Upper lobe of right lung (tissue), 1 donor: ENCODE data around the gene SND1. TPM values are rescaled to one million over a fixed set of nuclear protein-coding genes. Genes with fewer than 3 reads are reported as not detected.

Experiments
- ATAC-seq: fragments of 200-7000 bp; cut with Tn5 transposase; one replicate; pipeline ENCODE4 v1.9.1; 2020; ENCODE audit warnings: mild to moderate bottlenecking, moderate library complexity
- DNase-seq: peaks from one replicate; pipeline ENCODE4 v3.0.0-alpha.2; 2020
- H3K27ac ChIP-seq: fragments of 200-600 bp; one replicate; pipeline ENCODE4 v1.8.0; 2022
- H3K27me3 ChIP-seq: fragments of 200-600 bp; one replicate; pipeline ENCODE4 v1.8.0; 2022; ENCODE audit warnings: mild to moderate bottlenecking
- H3K36me3 ChIP-seq: fragments of 200-600 bp; one replicate; pipeline ENCODE4 v1.8.0; 2022
- H3K4me1 ChIP-seq: fragments of 200-600 bp; one replicate; pipeline ENCODE4 v1.8.0; 2022
- H3K4me3 ChIP-seq: fragments of 200-600 bp; one replicate; pipeline ENCODE4 v1.8.0; 2022; ENCODE audit warnings: mild to moderate bottlenecking
- H3K9me3 ChIP-seq: fragments of 200-600 bp; one replicate; pipeline ENCODE4 v1.8.0; 2022
- CTCF ChIP-seq: fragments of 200-600 bp; IDR thresholded peaks from one replicate; pipeline ENCODE4 v1.8.0; 2022; ENCODE audit warnings: antibody characterized with exemption
- intact Hi-C: fragments of 100-400 bp; cut with DNase I; formaldehyde crosslinking; loops from one replicate; pipeline ENCODE4 v1.11.0; 2022
- total RNA-seq: library from RNA; stranded (reverse); fragmentation: NEBNext Ultra II Directional; extraction: Animal tissue kit (Norgen Biotek cat#: 25700); gene quantifications from one replicate; pipeline ENCODE4 v1.2.1, GENCODE V29; 2021
- donor health status: DM: no; HTN: yes; CAD: no; lungs with severe emphysema.

Gene SND1
- total RNA-seq, 1 donor from 2014 or later: 150 TPM

GRCh38 chr7:127628445-127628844 is 23.5 kb upstream of the SND1 start:
- no peak overlapping the region for H3K27ac ChIP-seq
- intact Hi-C loops: no loop called here
- no peaks in the 10 kb centered on the region for H3K9me3 ChIP-seq
- no peak for TF ChIP-seq CTCF
- ATAC-seq (no peak), DNase-seq (no peak)
- no peaks in the 10 kb centered on the region for H3K4me1 ChIP-seq
- no peaks in the 10 kb centered on the region for H3K36me3 ChIP-seq
- H3K4me3 ChIP-seq: no peak overlapping the region
- H3K27me3 ChIP-seq: peaks cover 6% of the 10 kb centered on the region

DNA sequence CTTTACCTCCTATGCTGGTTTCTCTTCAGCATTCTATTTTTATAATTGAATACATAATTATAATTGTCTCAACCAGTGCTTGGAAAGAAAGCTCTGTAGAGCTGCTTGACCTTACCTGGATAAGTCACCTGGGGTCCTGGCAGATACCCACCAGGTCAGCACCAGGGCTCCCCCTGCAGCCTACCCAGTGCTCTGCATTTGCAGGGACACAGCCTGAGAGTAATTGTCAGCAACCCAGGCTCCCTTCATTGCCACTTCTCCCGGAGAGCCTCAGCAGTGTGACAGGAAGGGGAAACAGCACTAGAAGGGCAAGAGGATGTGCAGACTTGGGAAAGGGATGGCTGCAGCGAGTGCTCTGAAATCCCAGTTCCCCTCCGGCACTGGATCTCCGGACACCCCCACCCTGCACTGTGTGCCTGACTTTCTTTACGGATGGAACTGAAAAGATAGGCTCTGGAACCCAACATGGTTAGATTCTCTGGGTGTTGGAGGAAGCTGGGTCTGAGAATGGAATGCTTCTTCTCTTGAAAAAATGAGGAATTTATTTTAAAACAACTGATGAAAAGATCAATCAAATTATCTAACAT is 22.6 kb upstream of the SND1 start:
- peaks cover 6% of the 10 kb centered on the region for H3K27me3 ChIP-seq
- H3K4me1 ChIP-seq: no peaks in the 10 kb centered on the region
- no peak overlapping the region for H3K27ac ChIP-seq
- no peaks in the 10 kb centered on the region for H3K9me3 ChIP-seq
- ATAC-seq (peak; percentile 84), DNase-seq (no peak)
- peak; percentile 46 for TF ChIP-seq CTCF
- intact Hi-C loops: no loop called here
- H3K36me3 ChIP-seq: no peaks in the 10 kb centered on the region
- no peak overlapping the region for H3K4me3 ChIP-seq

DNA sequence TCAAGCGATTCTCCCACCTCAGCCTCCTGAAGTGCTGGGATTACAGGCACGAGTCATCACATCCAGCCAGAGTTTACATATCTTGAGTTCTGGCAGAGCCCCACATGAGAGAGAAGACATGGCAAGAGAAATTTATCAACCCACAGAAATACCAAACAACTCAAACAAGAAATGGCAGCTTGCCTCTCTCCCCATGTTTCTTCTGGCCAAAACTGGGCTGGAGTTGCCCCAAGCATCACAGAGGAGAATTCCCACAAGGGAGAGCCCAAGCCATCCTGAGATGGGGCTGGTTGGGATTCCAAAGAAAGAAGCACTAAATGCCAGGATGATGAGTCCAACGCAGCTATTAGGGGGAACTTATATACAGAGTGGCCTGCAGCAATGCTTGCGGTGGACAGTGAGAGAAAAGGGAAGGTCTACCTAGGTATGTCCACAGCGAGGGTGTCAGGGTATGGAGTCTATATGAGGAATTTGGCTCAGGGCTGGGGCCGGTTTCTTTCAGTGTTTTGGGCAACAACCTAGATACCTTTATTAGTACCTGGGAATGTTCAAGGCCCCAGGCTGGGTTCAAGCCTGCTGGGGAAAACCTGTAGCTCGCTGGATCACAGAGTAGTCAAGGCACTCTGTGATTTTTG is 19.6 kb upstream of the SND1 start:
- H3K9me3 ChIP-seq: no peaks in the 10 kb centered on the region
- H3K4me1 ChIP-seq: no peaks in the 10 kb centered on the region
- no peaks in the 10 kb centered on the region for H3K36me3 ChIP-seq
- H3K27ac ChIP-seq: no peak overlapping the region
- intact Hi-C loops: no loop called here
- ATAC-seq: no peak
- no peak for TF ChIP-seq CTCF
- H3K27me3 ChIP-seq: peaks cover 6% of the 10 kb centered on the region
- H3K4me3 ChIP-seq: no peak overlapping the region
- DNase-seq: no peak

GRCh38 chr7:127635659-127636285 is 16.2 kb upstream of the SND1 start:
- Histone ChIP-seq H3K9me3 (no peaks in the 10 kb centered on the region), H3K4me3 (no peak overlapping the region), H3K4me1 (no peaks in the 10 kb centered on the region), H3K36me3 (no peaks in the 10 kb centered on the region), H3K27ac (no peak overlapping the region), H3K27me3 (peaks cover 6% of the 10 kb centered on the region)
- no peak for TF ChIP-seq CTCF
- no peak for DNase-seq
- no peak for ATAC-seq
- intact Hi-C loops: no loop called here

DNA sequence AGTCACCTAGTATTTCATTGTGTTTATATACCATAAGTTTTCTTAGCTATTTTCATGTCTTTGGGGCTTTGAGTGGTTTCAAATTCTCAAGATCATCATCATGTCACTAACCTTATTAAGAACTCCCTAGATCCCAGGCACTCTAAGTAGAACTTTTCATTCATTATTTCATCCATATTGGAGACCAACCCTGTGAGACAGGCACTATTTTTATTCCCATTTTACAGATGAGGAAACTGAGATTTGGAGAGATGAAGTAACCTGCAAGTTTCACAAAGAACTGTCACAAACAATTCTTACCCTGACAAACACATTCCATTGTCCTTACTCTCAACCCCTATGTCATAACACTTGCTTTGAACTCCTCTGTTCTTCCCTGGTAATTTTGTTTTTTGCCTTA is 13.8 kb upstream of the SND1 start:
- DNase-seq (no peak), ATAC-seq (no peak)
- no peak for TF ChIP-seq CTCF
- intact Hi-C loops: no loop called here
- Histone ChIP-seq H3K27ac (no peak overlapping the region), H3K27me3 (no peaks in the 10 kb centered on the region), H3K4me3 (no peak overlapping the region), H3K4me1 (no peaks in the 10 kb centered on the region), H3K36me3 (no peaks in the 10 kb centered on the region), H3K9me3 (no peaks in the 10 kb centered on the region)
